BLaER1 (cell line): ENCODE data around the gene PPFIA2.
"Not testable (repeated sequence)": the region's sequence is repeated elsewhere in the genome, so short reads cannot be mapped to it uniquely, and the experiment has no call there.

ENCODE experiments used
- H3K27ac ChIP-seq: shearing (Covaris generic); formaldehyde crosslinking; 2 replicates; pipeline ENCODE4 v1.8.1; 2022
- H3K27me3 ChIP-seq: shearing (Covaris generic); formaldehyde crosslinking; 2 replicates; pipeline ENCODE4 v1.8.1; 2022
- H3K36me3 ChIP-seq: shearing (Covaris generic); formaldehyde crosslinking; 2 replicates; pipeline ENCODE4 v1.8.1; 2022
- H3K4me1 ChIP-seq: shearing (Covaris generic); formaldehyde crosslinking; 2 replicates; pipeline ENCODE4 v1.8.1; 2022
- H3K4me2 ChIP-seq: shearing (Covaris generic); formaldehyde crosslinking; 2 replicates; pipeline ENCODE4 v1.8.1; 2022
- H3K4me3 ChIP-seq: shearing (Covaris generic); formaldehyde crosslinking; 2 replicates; pipeline ENCODE4 v1.8.1; 2022
- H3K9ac ChIP-seq: shearing (Covaris generic); formaldehyde crosslinking; 2 replicates; pipeline ENCODE4 v1.8.1; 2022
- H3K9me3 ChIP-seq: shearing (Covaris generic); formaldehyde crosslinking; 2 replicates; pipeline ENCODE4 v1.8.1; 2022
- H4K20me1 ChIP-seq: shearing (Covaris generic); formaldehyde crosslinking; 2 replicates; pipeline ENCODE4 v1.8.1; 2022
- Cebpa-rat ChIP-seq: shearing (Covaris generic); IDR thresholded peaks from 2 replicates; pipeline ENCODE4 v1.8.1; 2022

The PPFIA2 gene

DNA sequence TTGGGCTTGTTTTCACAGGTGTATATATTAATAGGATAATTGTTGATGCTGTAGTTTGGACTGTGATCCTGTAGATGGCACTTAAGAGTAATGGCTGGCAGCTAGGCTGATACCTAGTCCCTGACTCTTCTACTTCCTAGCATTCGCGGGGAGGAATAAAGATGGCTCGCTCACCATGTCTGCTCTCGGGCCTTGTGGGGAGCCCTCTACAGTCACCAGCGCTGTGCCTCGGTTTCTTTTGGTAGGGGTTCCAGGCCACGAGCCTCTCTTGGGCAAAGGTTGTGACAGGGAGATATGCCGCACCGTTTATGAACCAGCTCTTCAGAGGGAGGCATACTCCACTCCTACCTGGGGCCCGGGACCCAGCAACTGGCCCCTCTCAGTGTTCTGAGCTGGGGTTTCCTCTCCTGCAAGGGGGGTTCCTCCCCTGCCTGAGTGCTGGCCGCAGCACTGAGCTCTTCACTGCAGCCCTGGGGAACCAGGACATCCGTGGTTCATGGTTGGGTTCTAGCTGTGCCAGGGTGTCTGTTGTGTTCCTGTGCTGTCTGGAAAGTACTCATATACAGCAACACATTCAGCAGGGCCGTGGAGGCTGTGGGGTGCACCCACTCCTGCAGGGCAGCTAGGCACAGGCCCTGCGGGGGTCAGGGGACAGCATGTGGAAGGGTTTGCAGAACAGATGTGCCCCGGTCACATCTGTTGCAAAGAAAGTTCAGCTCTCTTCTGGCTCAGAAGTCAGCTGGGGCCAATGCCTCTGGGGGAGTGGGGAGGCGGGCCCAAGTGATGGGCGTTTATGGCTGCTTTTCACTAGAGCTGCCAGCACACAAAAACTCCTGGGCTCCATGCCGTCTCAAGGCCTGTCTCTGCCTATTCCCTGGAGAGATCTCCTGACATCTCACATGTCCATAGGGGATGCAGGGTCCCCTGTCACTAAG is 147.9 kb downstream of the PPFIA2 start:
- H3K36me3 ChIP-seq, result no peaks in the 10 kb centered on the region
- no peak for TF ChIP-seq Cebpa-rat
- no peaks in the 10 kb centered on the region for H4K20me1 ChIP-seq
- H3K4me2 ChIP-seq, result no peak overlapping the region
- H3K27ac ChIP-seq, result no peak overlapping the region
- H3K27me3 ChIP-seq, result no peaks in the 10 kb centered on the region
- no peaks in the 10 kb centered on the region for H3K4me1 ChIP-seq
- no peak overlapping the region for H3K9ac ChIP-seq
- H3K4me3 ChIP-seq, result no peak overlapping the region
- no peaks in the 10 kb centered on the region for H3K9me3 ChIP-seq

DNA sequence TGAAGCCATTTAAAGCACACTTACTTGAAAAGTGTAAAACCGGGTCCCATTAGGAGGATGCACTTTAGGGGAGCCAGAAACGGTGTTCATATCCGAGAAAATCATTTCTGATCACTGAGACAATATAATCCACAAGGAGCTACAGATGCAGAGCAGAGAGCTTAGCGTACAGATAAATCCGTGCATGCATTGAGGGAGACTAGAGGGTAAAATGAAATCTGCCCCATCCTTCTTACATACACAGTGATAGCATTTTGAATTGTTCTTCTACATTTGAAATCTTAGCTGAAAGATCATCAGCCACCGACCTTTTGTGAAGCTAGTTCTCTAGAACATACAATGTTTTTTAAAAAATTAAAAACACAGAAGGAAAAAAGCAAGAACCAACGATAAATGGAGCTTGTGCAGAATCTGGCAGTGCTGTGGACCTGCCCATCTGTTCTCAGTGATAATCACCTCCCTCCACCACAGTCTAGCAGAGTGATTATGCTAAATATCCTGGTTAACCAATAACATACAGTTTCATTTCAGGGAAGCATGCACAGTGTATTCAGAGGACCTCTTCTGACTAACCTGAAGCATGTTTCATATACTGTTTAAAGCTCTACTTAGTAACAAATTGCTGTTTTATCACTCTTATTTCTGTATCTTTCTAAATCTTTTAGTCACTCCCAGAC is 161.1 kb downstream of the PPFIA2 start:
- TF ChIP-seq Cebpa-rat, result no peak
- no peaks in the 10 kb centered on the region for H4K20me1 ChIP-seq
- no peaks in the 10 kb centered on the region for H3K9me3 ChIP-seq
- no peak overlapping the region for H3K4me3 ChIP-seq
- H3K9ac ChIP-seq, result no peak overlapping the region
- H3K36me3 ChIP-seq, result no peaks in the 10 kb centered on the region
- H3K4me2 ChIP-seq, result no peak overlapping the region
- no peak overlapping the region for H3K27ac ChIP-seq
- no peaks in the 10 kb centered on the region for H3K27me3 ChIP-seq
- no peaks in the 10 kb centered on the region for H3K4me1 ChIP-seq

DNA sequence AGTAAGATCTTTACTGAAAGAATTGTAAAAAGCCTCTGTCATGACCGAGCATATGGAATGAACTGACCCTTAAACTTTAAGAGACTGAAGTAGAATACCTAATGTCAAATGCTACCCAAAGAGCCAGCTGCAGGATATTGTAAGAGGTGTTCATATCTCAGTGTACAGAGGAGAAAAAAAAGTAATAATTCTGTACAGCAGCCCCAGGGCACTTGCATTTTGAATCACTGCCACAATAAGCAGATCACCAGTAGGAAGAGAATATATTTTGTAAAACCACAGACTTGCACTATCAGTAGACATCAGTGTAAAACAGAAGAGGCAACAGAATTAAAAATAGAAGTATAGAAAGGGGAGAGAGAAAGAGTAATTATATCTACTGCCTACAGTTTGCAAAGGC is 162.6 kb downstream of the PPFIA2 start:
- no peaks in the 10 kb centered on the region for H3K27me3 ChIP-seq
- no peak for TF ChIP-seq Cebpa-rat
- H3K27ac ChIP-seq, result no peak overlapping the region
- no peaks in the 10 kb centered on the region for H3K4me1 ChIP-seq
- peaks cover 5% of the 10 kb centered on the region for H3K9me3 ChIP-seq
- no peaks in the 10 kb centered on the region for H4K20me1 ChIP-seq
- no peak overlapping the region for H3K9ac ChIP-seq
- H3K4me2 ChIP-seq, result no peak overlapping the region
- H3K4me3 ChIP-seq, result no peak overlapping the region
- no peaks in the 10 kb centered on the region for H3K36me3 ChIP-seq

DNA sequence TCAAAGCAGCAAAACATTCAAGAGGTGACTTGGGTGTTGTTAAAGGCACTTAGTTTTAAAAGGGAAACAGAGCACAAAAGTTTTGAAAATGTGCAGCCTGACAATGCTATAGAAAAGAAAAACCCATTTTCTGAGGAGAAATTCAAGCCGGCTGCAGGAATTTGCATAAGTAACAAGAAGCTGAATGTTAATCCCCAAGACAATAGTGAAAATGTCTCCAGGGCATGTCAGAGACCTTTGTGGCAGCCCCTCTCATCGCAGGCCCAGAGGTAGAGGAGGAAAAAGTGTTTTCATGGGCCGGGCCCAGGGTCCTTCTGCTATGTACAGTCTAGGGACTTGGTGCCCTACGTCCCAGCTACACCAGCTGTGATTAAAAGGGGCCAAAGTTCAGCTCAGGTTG is 167.9 kb downstream of the PPFIA2 start:
- no peaks in the 10 kb centered on the region for H3K4me1 ChIP-seq
- TF ChIP-seq Cebpa-rat, result no peak
- H3K9ac ChIP-seq, result no peak overlapping the region
- no peaks in the 10 kb centered on the region for H3K36me3 ChIP-seq
- no peak overlapping the region for H3K4me2 ChIP-seq
- H3K27ac ChIP-seq, result no peak overlapping the region
- H3K9me3 ChIP-seq, result peaks cover 17% of the 10 kb centered on the region
- H3K27me3 ChIP-seq, result no peaks in the 10 kb centered on the region
- no peak overlapping the region for H3K4me3 ChIP-seq
- no peaks in the 10 kb centered on the region for H4K20me1 ChIP-seq

DNA sequence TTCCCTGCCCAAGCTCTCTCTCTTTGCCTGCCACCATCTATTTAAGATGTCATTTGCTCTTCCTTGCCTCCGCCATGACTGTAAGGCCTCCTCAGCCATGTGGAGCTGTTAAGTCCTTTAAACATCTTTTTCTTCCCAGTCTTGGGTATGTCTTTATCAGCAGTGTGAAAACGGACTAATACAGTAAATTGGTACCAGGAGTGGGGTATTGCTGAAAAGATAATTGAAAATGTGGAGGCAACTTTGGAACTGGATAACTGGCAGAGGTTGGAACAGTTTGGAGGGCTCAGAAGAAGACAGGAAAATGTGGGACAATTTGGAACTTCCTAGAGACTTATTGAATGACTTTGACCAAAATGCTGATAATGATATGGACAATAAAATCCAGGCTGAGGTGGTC is 168.4 kb downstream of the PPFIA2 start:
- H3K27me3 ChIP-seq, H3K9ac ChIP-seq, H3K36me3 ChIP-seq, H3K4me3 ChIP-seq, H3K4me1 ChIP-seq, H3K27ac ChIP-seq, H4K20me1 ChIP-seq, H3K4me2 ChIP-seq: not testable (repeated sequence)
- peaks cover 17% of the 10 kb centered on the region for H3K9me3 ChIP-seq

DNA sequence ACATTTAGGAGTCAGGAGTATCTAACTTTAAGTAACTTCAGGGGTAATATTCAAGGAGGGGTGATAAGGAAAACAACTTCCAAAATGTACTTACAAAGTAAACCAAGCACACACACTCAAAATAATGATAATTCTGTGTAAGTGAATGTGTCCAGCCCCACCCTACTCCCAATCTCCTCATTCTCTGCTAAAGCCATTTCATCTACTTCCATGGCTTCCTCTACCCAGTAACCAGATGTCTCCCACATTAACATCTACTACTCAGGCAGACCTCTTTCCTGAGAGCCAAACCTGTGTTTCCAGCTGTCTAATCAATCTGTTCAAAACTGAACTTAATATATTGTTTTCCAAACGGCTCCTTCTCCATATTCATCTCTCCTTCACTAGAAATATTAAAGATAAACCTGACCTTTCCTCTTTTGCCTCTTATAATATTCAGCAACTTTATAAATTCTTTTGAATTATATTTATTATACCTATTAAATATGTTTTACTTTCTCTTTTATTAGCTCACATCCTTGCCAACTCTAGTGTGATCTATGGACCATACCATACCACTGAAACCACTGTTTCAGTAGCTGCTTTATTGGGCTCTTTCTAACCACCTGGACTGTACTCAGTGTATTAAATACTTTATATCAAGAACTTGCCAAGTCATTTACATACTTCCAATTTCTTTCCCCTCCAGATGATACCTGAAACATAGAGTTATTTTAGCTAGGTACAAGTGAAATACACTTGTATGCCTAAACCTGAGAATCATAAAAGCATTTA is 170.7 kb downstream of the PPFIA2 start:
- Histone ChIP-seq H3K4me2 (no peak overlapping the region), H3K36me3 (no peaks in the 10 kb centered on the region), H3K9me3 (peaks cover 17% of the 10 kb centered on the region), H3K27ac (no peak overlapping the region), H3K9ac (no peak overlapping the region), H3K4me3 (no peak overlapping the region), H3K27me3 (no peaks in the 10 kb centered on the region), H3K4me1 (no peaks in the 10 kb centered on the region), H4K20me1 (no peaks in the 10 kb centered on the region)
- no peak for TF ChIP-seq Cebpa-rat

DNA sequence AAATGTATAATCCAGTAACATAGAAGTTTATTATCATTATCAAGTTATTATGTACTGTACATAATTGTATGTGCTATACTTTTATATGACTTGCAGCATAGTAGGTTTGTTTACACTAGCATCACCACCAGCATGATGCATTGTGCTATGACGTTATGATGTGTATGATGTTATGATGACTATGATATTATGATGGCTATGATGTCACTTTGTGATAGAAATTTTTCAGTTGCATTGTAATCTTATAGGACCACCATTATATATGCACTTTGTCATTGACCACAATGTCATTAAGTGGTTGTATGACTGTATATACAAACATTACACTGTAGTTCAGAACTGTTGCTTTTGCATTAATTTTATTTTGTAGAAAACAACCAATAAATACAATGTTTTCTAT is 173.4 kb downstream of the PPFIA2 start:
- Histone ChIP-seq H3K36me3 (no peaks in the 10 kb centered on the region), H4K20me1 (no peaks in the 10 kb centered on the region)

DNA sequence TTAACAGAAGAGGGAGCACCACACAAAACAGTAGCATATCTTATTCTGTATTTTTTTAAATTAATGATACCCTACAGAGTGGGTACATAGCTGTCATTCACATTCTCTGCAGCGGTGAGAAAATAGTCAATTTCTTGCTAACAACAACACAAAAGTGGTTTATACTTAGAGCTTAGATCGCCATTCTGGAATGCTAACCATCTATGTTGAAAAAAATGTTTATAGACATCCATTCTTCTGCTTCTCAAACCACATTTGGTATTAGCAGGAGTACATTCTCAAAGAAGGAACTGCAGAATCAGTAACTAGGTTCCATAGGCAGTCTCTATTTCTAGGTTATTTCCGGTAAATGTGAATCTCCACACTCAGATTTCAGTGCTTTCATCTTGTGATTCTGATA is 185.9 kb downstream of the PPFIA2 start:
- Histone ChIP-seq H3K4me3 (no peak overlapping the region), H3K27me3 (no peaks in the 10 kb centered on the region), H3K9ac (no peak overlapping the region), H4K20me1 (no peaks in the 10 kb centered on the region), H3K36me3 (no peaks in the 10 kb centered on the region), H3K4me1 (no peaks in the 10 kb centered on the region), H3K4me2 (no peak overlapping the region), H3K27ac (no peak overlapping the region), H3K9me3 (no peaks in the 10 kb centered on the region)
- TF ChIP-seq Cebpa-rat, result no peak

More for the DNA sequence above, 173.4 kb downstream of the PPFIA2 start:
- Histone ChIP-seq H3K4me1 (no peaks in the 10 kb centered on the region), H3K27me3 (no peaks in the 10 kb centered on the region), H3K9me3 (peaks cover 4% of the 10 kb centered on the region), H3K9ac (no peak overlapping the region), H3K27ac (no peak overlapping the region), H3K4me3 (no peak overlapping the region), H3K4me2 (no peak overlapping the region)
- no peak for TF ChIP-seq Cebpa-rat

DNA sequence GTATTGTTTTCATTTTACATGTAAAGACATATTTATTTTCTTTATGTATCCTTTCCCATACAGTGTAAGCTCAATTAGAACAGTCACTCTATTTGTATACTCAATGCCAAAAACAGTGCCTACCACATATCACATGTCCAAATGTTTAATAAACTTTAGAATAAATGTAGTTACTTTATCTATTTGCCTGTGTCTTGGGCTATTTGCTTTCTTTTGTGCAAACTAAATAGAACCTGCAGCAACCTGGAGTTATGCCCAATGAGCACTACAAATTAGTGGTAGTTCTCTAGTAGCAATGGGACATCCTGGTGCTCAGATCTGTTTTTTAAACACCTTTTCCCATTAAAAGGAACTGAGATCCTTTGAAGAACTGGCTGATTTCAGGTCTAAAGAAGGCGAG is 186.7 kb downstream of the PPFIA2 start:
- H3K9ac ChIP-seq, result no peak overlapping the region
- no peak overlapping the region for H3K27ac ChIP-seq
- H3K4me1 ChIP-seq, result no peaks in the 10 kb centered on the region
- H3K4me2 ChIP-seq, result no peak overlapping the region
- no peaks in the 10 kb centered on the region for H3K27me3 ChIP-seq
- no peak overlapping the region for H3K4me3 ChIP-seq
- no peaks in the 10 kb centered on the region for H3K9me3 ChIP-seq
- no peak for TF ChIP-seq Cebpa-rat
- H3K36me3 ChIP-seq, result no peaks in the 10 kb centered on the region
- H4K20me1 ChIP-seq, result no peaks in the 10 kb centered on the region

DNA sequence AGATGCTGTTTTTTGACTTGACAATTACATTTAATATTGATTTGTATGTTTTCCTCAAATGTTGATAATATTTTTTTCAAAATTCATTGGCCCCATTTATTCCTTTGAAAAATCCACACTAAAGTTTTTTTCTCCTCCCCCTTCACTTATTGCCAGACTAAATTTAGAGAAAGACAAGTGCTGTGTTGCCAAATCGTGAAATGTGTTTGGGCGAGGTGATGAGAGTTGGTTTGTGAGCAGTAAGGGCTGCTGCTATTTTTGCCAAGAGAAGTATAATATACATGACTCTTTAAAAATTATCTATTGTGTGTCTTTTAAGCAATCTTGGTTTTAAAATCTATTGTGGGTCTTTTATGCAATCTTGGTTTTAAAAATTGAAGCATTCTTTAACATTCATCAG is 188.9 kb downstream of the PPFIA2 start:
- Histone ChIP-seq H3K4me2 (no peak overlapping the region), H4K20me1 (no peaks in the 10 kb centered on the region), H3K4me3 (no peak overlapping the region), H3K27me3 (no peaks in the 10 kb centered on the region), H3K9ac (no peak overlapping the region), H3K4me1 (no peaks in the 10 kb centered on the region), H3K36me3 (no peaks in the 10 kb centered on the region), H3K27ac (no peak overlapping the region), H3K9me3 (no peaks in the 10 kb centered on the region)
- no peak for TF ChIP-seq Cebpa-rat
